22Rv1 (cell line): ENCODE data around the gene SCO2.

Experiments
- H3K27ac ChIP-seq: fragments of 450-650 bp; 2 replicates; pipeline ENCODE4 v1.5.1; 2017
- ZFX ChIP-seq: fragments of 450-650 bp; IDR thresholded peaks from 2 replicates; pipeline ENCODE4 v1.6.1; 2017; ENCODE audit warnings: antibody characterized with exemption, borderline replicate concordance
- TF ChIP-seq, protein P1 (sequence below): fragments of 450-650 bp; IDR thresholded peaks from 2 replicates; pipeline ENCODE4 v1.5.1; 2017; ENCODE audit warnings: mild to moderate bottlenecking

Gene SCO2

DNA sequence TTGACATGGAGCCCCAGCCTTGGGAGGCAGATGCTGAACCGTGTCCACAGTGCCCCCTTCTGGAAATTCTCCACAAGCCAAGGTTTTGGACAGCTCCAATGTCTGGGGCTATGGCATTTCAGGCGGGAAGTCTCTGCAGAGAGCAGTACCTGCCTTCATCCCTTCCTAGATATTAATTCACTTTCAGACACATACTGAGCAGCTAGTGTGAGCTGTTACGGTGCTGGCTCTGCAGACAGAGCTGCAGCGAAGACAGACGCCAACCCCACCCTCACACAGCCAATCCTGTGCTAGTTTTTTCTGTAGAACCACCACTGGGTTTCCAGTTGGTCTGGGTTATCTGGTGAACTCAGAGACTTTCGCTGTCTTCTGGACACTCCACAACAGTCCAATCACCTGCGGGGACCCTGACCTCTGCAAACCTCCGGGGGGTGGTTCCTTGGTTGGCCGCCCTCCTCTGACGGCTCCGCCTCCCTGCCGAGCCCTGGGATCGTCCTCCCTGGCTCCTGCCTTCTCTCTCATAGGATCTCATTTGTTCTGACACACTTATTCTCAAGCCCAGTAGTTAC lies 27.0 kb downstream of the SCO2 start:
- TF ChIP-seq, protein P1, sequence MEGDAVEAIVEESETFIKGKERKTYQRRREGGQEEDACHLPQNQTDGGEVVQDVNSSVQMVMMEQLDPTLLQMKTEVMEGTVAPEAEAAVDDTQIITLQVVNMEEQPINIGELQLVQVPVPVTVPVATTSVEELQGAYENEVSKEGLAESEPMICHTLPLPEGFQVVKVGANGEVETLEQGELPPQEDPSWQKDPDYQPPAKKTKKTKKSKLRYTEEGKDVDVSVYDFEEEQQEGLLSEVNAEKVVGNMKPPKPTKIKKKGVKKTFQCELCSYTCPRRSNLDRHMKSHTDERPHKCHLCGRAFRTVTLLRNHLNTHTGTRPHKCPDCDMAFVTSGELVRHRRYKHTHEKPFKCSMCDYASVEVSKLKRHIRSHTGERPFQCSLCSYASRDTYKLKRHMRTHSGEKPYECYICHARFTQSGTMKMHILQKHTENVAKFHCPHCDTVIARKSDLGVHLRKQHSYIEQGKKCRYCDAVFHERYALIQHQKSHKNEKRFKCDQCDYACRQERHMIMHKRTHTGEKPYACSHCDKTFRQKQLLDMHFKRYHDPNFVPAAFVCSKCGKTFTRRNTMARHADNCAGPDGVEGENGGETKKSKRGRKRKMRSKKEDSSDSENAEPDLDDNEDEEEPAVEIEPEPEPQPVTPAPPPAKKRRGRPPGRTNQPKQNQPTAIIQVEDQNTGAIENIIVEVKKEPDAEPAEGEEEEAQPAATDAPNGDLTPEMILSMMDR: peak; percentile 90
- no peak for TF ChIP-seq ZFX
- H3K27ac ChIP-seq: peak overlapping the region; percentile 89

DNA sequence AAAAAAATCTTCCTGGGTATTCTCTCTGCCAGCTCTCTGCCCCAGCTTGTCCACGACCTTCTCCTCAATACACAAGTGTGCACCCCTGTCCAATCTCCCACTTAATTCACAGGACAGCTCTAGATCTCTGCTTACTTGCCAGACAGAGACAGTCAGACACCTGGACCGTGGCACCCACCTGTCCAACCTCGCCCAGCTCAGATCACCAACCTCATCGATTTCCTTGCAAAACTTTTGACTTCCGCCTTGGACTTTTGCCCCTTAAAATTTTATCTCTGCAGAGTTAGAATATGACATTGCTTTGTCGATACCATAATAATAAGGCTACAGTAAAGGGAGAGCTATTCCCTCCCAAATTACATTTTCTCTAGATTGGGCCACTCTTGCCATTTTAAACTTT lies 28.3 kb downstream of the SCO2 start:
- peak overlapping the region; percentile 89 for H3K27ac ChIP-seq
- TF ChIP-seq ZFX: no peak
- TF ChIP-seq, protein P1: no peak

DNA sequence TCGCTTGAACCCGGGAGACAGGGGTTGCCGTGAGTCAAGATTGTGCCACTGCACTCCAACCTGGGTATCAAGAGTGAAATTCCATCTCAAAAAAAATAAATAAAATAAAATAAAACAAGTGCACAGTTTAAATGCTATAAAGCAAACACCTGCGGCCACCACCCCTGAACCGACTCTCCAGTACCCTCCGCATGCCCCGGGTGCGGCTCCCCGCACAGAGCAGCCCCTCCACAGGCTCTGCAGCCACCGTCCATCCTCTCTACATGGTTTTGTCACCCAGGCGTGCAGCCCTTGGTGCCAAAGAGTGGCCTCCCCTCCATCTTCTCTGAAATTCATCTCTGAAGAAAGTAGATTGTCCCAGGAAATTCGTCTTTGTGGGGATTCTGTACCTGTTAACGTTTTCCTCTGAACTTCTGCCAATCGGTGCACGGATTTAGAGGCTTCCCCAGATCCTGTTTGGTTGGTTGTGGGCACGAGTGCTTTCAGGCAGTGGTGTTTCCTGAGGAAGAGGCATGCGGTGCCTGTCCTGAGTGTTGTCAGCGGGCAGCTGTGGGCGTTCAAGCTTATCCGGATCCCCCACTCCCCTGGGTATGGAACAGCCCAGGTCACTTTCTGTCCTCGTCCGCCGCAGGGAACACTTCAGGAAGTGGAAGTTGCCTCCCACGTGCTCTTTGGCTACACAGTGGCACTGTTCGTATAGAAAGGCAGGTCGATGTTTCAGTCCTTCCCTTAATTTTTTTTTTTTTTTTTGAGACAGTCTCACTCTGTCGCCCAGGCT lies 34.7 kb downstream of the SCO2 start:
- no peak overlapping the region for H3K27ac ChIP-seq
- TF ChIP-seq ZFX: no peak
- TF ChIP-seq, protein P1: no peak

DNA sequence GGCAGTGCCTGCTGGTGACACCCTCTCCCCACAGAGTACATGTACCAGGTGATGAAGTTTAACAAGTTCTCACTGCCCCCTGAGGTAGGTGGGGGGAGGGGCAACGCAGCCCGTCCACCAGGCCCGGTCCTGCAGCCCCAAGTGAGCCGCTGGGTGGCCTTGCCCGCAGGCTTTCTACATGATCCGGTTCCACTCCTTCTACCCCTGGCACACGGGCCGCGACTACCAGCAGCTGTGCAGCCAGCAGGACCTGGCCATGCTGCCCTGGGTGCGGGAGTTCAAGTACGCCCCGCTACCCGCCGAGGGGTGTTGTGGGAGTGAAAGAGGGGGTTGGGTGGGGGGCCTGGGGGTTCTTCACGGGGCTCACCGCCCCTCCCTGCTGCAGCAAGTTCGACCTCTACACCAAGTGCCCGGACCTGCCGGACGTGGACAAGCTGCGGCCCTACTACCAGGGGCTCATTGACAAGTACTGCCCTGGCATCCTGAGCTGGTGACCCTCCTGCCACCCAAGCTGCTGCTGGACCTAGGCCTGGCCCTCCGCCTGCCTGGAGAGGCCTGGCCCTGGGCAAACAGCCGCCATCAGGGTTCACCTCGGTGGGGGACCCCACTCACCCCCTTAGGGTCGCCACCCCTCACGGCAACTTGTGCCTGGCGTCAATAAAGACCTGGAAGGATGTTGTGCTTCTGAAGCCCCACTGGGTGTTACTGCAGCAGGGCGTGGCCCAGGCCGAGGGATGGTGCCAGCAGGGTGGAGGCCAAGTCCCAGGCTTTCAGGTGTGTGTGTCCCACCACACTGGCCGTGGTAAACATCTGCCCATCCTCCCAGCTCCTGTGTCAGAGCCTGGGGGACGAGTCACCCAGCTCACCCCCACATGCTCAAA lies 35.8 kb downstream of the SCO2 start:
- TF ChIP-seq ZFX: no peak
- TF ChIP-seq, protein P1: no peak
- H3K27ac ChIP-seq: no peak overlapping the region

DNA sequence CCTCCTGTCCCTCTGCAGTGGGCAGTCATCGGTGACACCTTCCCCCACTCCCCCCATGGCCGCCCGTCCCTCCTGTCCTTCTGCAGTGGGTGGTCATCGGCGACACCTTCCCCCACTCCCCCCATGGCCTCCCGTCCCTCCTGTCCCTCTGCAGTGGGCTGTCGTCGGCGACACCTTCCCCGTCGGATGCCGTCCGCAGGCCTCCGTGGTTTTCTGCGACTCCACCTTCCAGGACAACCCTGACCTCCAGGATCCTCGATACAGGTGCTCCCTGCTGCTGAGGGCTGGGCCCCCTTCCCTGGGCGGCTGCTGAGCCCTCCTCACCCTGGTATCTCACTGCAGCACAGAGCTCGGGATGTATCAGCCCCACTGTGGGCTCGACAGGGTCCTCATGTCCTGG lies 36.5 kb downstream of the SCO2 start:
- no peak overlapping the region for H3K27ac ChIP-seq
- no peak for TF ChIP-seq ZFX
- TF ChIP-seq, protein P1: no peak

DNA sequence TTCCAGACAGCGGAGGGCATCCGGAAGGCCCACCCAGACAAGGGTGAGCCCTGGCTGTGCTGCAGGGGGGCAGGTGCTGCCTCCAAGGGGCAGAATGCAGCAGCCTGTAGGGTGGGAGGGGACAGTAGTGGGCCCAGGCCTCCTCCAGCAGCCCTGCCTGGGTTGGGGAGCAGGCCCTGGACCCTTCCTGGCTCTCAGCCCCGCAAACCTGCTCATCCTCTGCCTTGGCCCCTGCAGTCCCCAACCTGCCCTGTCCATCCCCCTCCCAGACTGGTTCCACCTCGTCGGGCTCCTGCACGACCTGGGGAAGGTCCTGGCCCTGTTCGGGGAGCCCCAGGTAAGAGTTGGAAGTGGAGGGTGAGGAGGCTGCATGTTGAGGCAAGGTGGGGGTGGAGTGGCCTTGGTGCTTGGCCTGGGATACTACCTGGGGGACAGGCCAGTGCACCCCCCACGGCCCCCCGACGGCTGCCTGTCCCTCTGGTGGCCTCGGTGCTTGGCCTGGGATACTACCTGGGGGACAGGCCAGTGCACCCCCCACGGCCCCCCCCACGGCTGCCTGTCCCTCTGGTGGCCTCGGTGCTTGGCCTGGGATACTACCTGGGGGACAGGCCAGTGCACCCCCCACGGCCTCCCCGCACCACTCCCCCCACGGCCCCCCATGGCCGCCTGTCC lies 37.3 kb downstream of the SCO2 start:
- H3K27ac ChIP-seq: no peak overlapping the region
- TF ChIP-seq, protein P1: no peak
- no peak for TF ChIP-seq ZFX
